Measurements from ENCODE around the gene TRIM65.

TRIM65 gene

GRCh38 chr17:75843577-75844529 is 52.9 kb downstream of the TRIM65 start, which contains the start of gene UNC13D:
TSS of gene UNC13D (minus strand) at chr17:75844404. CDS start at chr17:75844337, 67 bp downstream.
- TF ChIP-seq YY1 (IDR thresholded peaks at IDR 0.05; ENCODE audit: low read depth) (no peak), CREB1 (IDR thresholded peaks at IDR 0.05; ENCODE audit: low read depth) (no peak), REST (IDR thresholded peaks at IDR 0.05; ENCODE audit: low read depth) (no peak), NFIC (IDR thresholded peaks at IDR 0.05) (no peak), TEAD4 (IDR thresholded peaks at IDR 0.05) (no peak), TCF12 (IDR thresholded peaks at IDR 0.05; ENCODE audit: low read depth) (no peak), MAX (IDR thresholded peaks at IDR 0.05) (no peak), TAF1 (IDR thresholded peaks at IDR 0.05; ENCODE audit: low read depth) (no peak), CEBPB (IDR thresholded peaks at IDR 0.05) (no peak), EP300 (IDR thresholded peaks at IDR 0.05; ENCODE audit: borderline replicate concordance) (no peak), RAD21 (IDR thresholded peaks at IDR 0.05; ENCODE audit: low read depth) (no peak)

- no peak for TF ChIP-seq TCF12 (IDR thresholded peaks at IDR 0.05; ENCODE audit: low read depth)
- TF ChIP-seq RAD21 (IDR thresholded peaks at IDR 0.05; ENCODE audit: low read depth) = no peak
- no peak for TF ChIP-seq YY1 (IDR thresholded peaks at IDR 0.05; ENCODE audit: low read depth)
- no peak for TF ChIP-seq TEAD4 (IDR thresholded peaks at IDR 0.05)
- no peak for TF ChIP-seq FOXM1 (IDR thresholded peaks at IDR 0.05; ENCODE audit: borderline replicate concordance, low read depth)
- no peak for TF ChIP-seq USF1 (IDR thresholded peaks at IDR 0.05)
- TF ChIP-seq TAF1 (IDR thresholded peaks at IDR 0.05; ENCODE audit: low read depth) = no peak
- no peak for TF ChIP-seq ZBTB7A (IDR thresholded peaks at IDR 0.05; ENCODE audit: low read depth)
- no peak for TF ChIP-seq MAX (IDR thresholded peaks at IDR 0.05)
- no peak for TF ChIP-seq REST (IDR thresholded peaks at IDR 0.05; ENCODE audit: low read depth)
- TF ChIP-seq CEBPB (IDR thresholded peaks at IDR 0.05) = no peak
- no peak for TF ChIP-seq EP300 (IDR thresholded peaks at IDR 0.05; ENCODE audit: borderline replicate concordance)
- no peak for TF ChIP-seq EGR1 (IDR thresholded peaks at IDR 0.05)
- TF ChIP-seq CREB1 (IDR thresholded peaks at IDR 0.05; ENCODE audit: low read depth) = no peak
- no peak for TF ChIP-seq NFIC (IDR thresholded peaks at IDR 0.05)
Observed at GRCh38 chr17:75842963-75843576, 53.7 kb downstream of the TRIM65 start.

- TF ChIP-seq TAF1 (IDR thresholded peaks at IDR 0.05; ENCODE audit: low read depth) = no peak
- TF ChIP-seq REST (IDR thresholded peaks at IDR 0.05; ENCODE audit: low read depth) = no peak
Observed at GRCh38 chr17:75842411-75842810, 54.3 kb downstream of the TRIM65 start.

GRCh38 chr17:75840799-75841164 is 56.0 kb downstream of the TRIM65 start:
- TF ChIP-seq USF1 (IDR thresholded peaks at IDR 0.05) (no peak), RAD21 (IDR thresholded peaks at IDR 0.05; ENCODE audit: low read depth) (no peak), TAF1 (IDR thresholded peaks at IDR 0.05; ENCODE audit: low read depth) (no peak), EGR1 (IDR thresholded peaks at IDR 0.05) (no peak), NFIC (IDR thresholded peaks at IDR 0.05) (no peak), TCF12 (IDR thresholded peaks at IDR 0.05; ENCODE audit: low read depth) (no peak), YY1 (IDR thresholded peaks at IDR 0.05; ENCODE audit: low read depth) (no peak), CREB1 (IDR thresholded peaks at IDR 0.05; ENCODE audit: low read depth) (no peak), ZBTB7A (IDR thresholded peaks at IDR 0.05; ENCODE audit: low read depth) (no peak), CEBPB (IDR thresholded peaks at IDR 0.05) (no peak), EP300 (IDR thresholded peaks at IDR 0.05; ENCODE audit: borderline replicate concordance) (no peak)
